Keratinocyte (primary cell): ENCODE results near the gene NAAA. TPM values are rescaled to one million over a fixed set of nuclear protein-coding genes. Genes with fewer than 3 reads are reported as not detected.
A peak's percentile ranks its signal among the peaks of the same experiment; 100 is the strongest.

Source experiments
- DNase-seq: peaks from one replicate; pipeline ENCODE4 v3.0.0-alpha.2; 2011; ENCODE audit warnings: low read depth, missing footprints, low spot score
- FAIRE-seq: peaks from 2 replicates; lab custom pipeline; 2011; peaks lifted over from hg19 to GRCh38; lab: Jason Lieb, UNC
- H2AFZ ChIP-seq: 2 replicates; pipeline ENCODE4 v1.6.0; 2012; ENCODE audit warnings: low read length, control low read depth, inconsistent platforms; ENCODE audit not compliant: control insufficient read depth
- H3K27ac ChIP-seq: 2 replicates; pipeline ENCODE4 v1.5.1; 2011; ENCODE audit warnings: low read length; ENCODE audit not compliant: control insufficient read depth, insufficient read depth
- H3K27me3 ChIP-seq: 3 replicates; pipeline ENCODE4 v1.6.0; 2011; ENCODE audit warnings: low read length; ENCODE audit not compliant: control insufficient read depth, insufficient read depth; ENCODE audit errors: extremely low read depth
- H3K36me3 ChIP-seq, 2 experiments: 2 replicates in 1 of 2; 3 replicates in 1 of 2; pipeline ENCODE4 v1.5.1; 2011; ENCODE audit warnings: low read length in 2 of 2, mild to moderate bottlenecking in 1 of 2; ENCODE audit not compliant: control insufficient read depth in 2 of 2, insufficient read depth in 2 of 2; ENCODE audit errors: extremely low read depth in 1 of 2
- H3K4me1 ChIP-seq: 3 replicates; pipeline ENCODE4 v1.5.1; 2011; ENCODE audit warnings: low read length; ENCODE audit not compliant: control insufficient read depth, insufficient read depth; ENCODE audit errors: extremely low read depth
- H3K4me2 ChIP-seq: 3 replicates; pipeline ENCODE4 v1.6.0; 2011; ENCODE audit warnings: low read depth, low read length; ENCODE audit not compliant: control insufficient read depth, insufficient read depth; ENCODE audit errors: extremely low read depth
- H3K4me3 ChIP-seq, 3 experiments: fragments of 200-600 bp in 1 of 3; sonication (generic) in 1 of 3; 2 replicates in 2 of 3; 3 replicates in 1 of 3; pipeline ENCODE4 v1.5.1; 2011 to 2016; ENCODE audit warnings: low read length in 3 of 3, mild to moderate bottlenecking in 3 of 3, control low read depth in 2 of 3, inconsistent platforms in 1 of 3, low read depth in 1 of 3, mixed read lengths in 1 of 3, mixed run types in 1 of 3, moderate library complexity in 1 of 3; ENCODE audit not compliant: control insufficient read depth in 2 of 3, insufficient read depth in 2 of 3; ENCODE audit errors: extremely low read depth in 1 of 3
- H3K79me2 ChIP-seq: 2 replicates; pipeline ENCODE4 v1.6.0; 2012; ENCODE audit warnings: low read length; ENCODE audit not compliant: control insufficient read depth, insufficient read depth
- H3K9ac ChIP-seq: 3 replicates; pipeline ENCODE4 v1.6.0; 2011; ENCODE audit warnings: low read length; ENCODE audit not compliant: control insufficient read depth, insufficient read depth; ENCODE audit errors: extremely low read depth
- H3K9me1 ChIP-seq: 3 replicates; pipeline ENCODE4 v1.6.0; 2011; ENCODE audit warnings: low read length; ENCODE audit not compliant: control insufficient read depth, insufficient read depth; ENCODE audit errors: extremely low read depth
- H3K9me3 ChIP-seq: 2 replicates; pipeline ENCODE4 v1.5.1; 2012; ENCODE audit warnings: low read depth, low read length; ENCODE audit not compliant: control insufficient read depth
- H4K20me1 ChIP-seq: 3 replicates; pipeline ENCODE4 v1.6.0; 2011; ENCODE audit warnings: low read length; ENCODE audit not compliant: control insufficient read depth, insufficient read depth; ENCODE audit errors: extremely low read depth
- EZH2 ChIP-seq: IDR thresholded peaks from one replicate; pipeline ENCODE4 v1.6.1; 2012; ENCODE audit warnings: inconsistent platforms, mild to moderate bottlenecking, low read length, moderate library complexity
- dilution Hi-C: fragments of 300-500 bp; cut with MboI; formaldehyde crosslinking; loops from one replicate; pipeline ENCODE4 v1.7.0; 2020; ENCODE audit warnings: low sequenced_read_pairs; ENCODE audit not compliant: extremely low pct_ligation_motif_present
- polyA minus RNA-seq, 3 experiments: library from RNA; depleted of rRNA, polyadenylated mRNA; stranded (reverse); fragments of >200 nt; gene quantifications; 1 replicate in 1 of 3; 2 replicates in 1 of 3; 3 replicates in 1 of 3; pipeline ENCODE4 v1.2.3, GENCODE V29; 2011
- polyA plus RNA-seq, 5 experiments: library from polyadenylated mRNA; depleted of rRNA in 3 of 5; stranded (reverse) in 3 of 5; stranded (forward) in 1 of 5; unstranded in 1 of 5; fragments of >200 nt; gene quantifications; 1 replicate in 1 of 5; 2 replicates in 3 of 5; 3 replicates in 1 of 5; pipeline versions ENCODE4 v1.2.1 to v1.2.3, GENCODE V29; 2011 to 2012; ENCODE audit warnings: missing spikeins in 2 of 5, low read depth in 1 of 5, low replicate concordance in 1 of 5
- TF ChIP-seq, protein P1 (sequence below), 3 experiments: IDR thresholded peaks in 1 of 3; conservative IDR thresholded peaks in 1 of 3; optimal IDR thresholded peaks in 1 of 3; 2 replicates in 2 of 3; 3 replicates in 1 of 3; pipeline versions ENCODE3 to v1.5.1; 2011; ENCODE audit warnings: low read length in 3 of 3, mild to moderate bottlenecking in 3 of 3, moderate library complexity in 2 of 3, control low read depth in 1 of 3, inconsistent platforms in 1 of 3; ENCODE audit not compliant: insufficient read depth in 2 of 3; ENCODE audit errors: extremely low read depth in 1 of 3

Gene NAAA
- polyA plus RNA-seq, result 8.9 to 12.2 TPM (median 11.4 TPM) in 3 replicates
- 9.3 TPM for polyA plus RNA-seq (2011; ENCODE audit: low read depth)
- polyA plus RNA-seq (2011; cell fraction: cytosol; rRNA removed), result 8.4 and 9.6 TPM in 2 replicates
- 16.6 and 19.0 TPM in 2 replicates for polyA plus RNA-seq (2011; cell fraction: nucleus; rRNA removed)
- 6.1 and 7.3 TPM in 2 replicates for polyA plus RNA-seq (2012; ENCODE audit: low replicate concordance)
- polyA minus RNA-seq, result 5.0 to 14.4 TPM (median 12.8 TPM) in 3 replicates
- 14.4 TPM for polyA minus RNA-seq (2011; cell fraction: cytosol; rRNA and poly(A)+ RNA removed)
- 12.5 and 18.6 TPM in 2 replicates for polyA minus RNA-seq (2011; cell fraction: nucleus; rRNA and poly(A)+ RNA removed)

DNA sequence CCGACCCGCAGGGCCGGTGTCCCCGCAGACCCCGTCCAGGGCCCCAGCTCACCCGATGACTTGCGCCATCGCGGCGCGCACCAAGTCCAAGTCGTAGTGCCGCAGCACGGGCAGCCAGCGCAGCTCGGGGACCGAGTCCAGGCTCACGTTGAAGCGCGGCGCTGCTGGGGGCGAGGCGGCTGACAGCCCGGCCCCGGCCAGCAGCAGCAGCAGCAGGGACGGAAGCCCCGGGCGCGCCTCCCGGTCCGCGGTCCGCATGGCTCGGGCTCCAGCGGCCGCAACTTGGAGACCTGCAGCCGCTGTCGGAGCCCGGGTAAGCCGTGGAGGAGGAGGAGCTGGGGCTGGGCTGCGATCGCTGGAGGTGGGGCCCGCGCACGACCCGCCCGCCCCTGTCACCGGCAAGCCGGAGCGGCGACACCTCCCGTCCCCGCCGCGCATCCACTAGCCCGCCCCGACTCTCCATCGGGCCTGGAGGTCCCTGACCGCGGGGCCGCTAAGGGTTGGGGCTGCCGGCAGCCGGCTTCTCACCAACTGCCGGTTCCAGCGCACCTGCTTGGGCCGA is at the start of gene NAAA:
NAAA (minus strand) TSS at position 322 of the 562 bp plus-strand sequence; CDS start at position 258, 64 bp downstream.
- FAIRE-seq (no peak), DNase-seq (no peak)
- Histone ChIP-seq H3K9me3 (no peaks in the 10 kb centered on the region), H3K4me3 (peak within 1 kb of the TSS; percentile 46 to 87 (median 85)), H3K36me3 (no peaks in the 10 kb centered on the region), H3K27ac (peak within 1 kb of the TSS; percentile 8), H3K9ac (peak within 1 kb of the TSS; percentile 76), H2AFZ (peak within 1 kb of the TSS; percentile 94), H3K4me2 (peak within 1 kb of the TSS; percentile 90), H3K9me1 (no peaks in the 10 kb centered on the region), H4K20me1 (no peaks in the 10 kb centered on the region), H3K79me2 (no peaks in the 10 kb centered on the region), H3K4me1 (peaks cover 4% of the 10 kb centered on the region), H3K27me3 (no peaks in the 10 kb centered on the region)
- dilution Hi-C loops, result no loop called here
- TF ChIP-seq EZH2, result no peak
- TF ChIP-seq, protein P1, sequence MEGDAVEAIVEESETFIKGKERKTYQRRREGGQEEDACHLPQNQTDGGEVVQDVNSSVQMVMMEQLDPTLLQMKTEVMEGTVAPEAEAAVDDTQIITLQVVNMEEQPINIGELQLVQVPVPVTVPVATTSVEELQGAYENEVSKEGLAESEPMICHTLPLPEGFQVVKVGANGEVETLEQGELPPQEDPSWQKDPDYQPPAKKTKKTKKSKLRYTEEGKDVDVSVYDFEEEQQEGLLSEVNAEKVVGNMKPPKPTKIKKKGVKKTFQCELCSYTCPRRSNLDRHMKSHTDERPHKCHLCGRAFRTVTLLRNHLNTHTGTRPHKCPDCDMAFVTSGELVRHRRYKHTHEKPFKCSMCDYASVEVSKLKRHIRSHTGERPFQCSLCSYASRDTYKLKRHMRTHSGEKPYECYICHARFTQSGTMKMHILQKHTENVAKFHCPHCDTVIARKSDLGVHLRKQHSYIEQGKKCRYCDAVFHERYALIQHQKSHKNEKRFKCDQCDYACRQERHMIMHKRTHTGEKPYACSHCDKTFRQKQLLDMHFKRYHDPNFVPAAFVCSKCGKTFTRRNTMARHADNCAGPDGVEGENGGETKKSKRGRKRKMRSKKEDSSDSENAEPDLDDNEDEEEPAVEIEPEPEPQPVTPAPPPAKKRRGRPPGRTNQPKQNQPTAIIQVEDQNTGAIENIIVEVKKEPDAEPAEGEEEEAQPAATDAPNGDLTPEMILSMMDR (optimal IDR thresholded peaks at IDR 0.05 in 1 of 3, IDR thresholded peaks at IDR 0.05 in 1 of 3, conservative IDR thresholded peaks at IDR 0.05 in 1 of 3; ENCODE audit: extremely low read depth in 1 of 3, insufficient read depth in 2 of 3, low read length in 3 of 3), result peak in 1 of 3 experiments; percentile 35

DNA sequence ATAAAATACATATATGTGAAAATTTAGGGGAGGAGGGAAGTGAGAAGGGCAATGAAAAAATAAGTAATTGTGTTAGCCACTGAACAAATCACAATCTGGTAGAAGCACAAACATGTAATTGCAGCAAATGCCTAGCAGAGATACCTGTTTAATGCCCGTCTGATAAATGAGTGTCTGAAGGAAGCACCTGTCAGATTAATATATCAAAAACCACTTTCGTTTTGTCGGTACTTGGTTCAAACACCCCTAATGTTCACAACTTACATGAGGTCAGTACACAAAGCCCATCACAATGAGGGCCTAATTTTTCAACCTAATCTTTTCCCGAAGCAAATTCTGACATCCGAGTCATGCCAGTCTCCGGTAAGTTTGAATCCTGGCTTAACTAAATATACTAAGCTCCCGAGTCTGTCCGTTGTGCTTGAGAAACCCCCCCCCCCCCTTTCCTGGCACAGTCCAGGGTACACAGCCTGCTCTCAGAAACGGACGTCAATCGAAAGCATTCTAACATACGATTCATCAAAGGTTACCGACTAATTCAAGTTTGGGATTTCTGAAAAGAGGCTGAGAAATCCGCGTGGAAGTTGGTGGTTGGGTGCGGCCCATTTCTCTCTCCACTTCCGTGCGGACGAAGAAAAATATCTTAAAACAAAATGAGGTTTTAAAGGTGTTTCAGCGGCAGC is 49.2 kb upstream of the NAAA start:
- H4K20me1 ChIP-seq, result peaks cover 4% of the 10 kb centered on the region
- TF ChIP-seq, protein P1 (optimal IDR thresholded peaks at IDR 0.05 in 1 of 3, IDR thresholded peaks at IDR 0.05 in 1 of 3, conservative IDR thresholded peaks at IDR 0.05 in 1 of 3; ENCODE audit: extremely low read depth in 1 of 3, insufficient read depth in 2 of 3, low read length in 3 of 3), result no peak
- TF ChIP-seq EZH2, result no peak
- H3K9me3 ChIP-seq, result no peaks in the 10 kb centered on the region
- H3K4me2 ChIP-seq, result peak overlapping the region; percentile 69
- DNase-seq (no peak), FAIRE-seq (peak; percentile 5)
- H3K36me3 ChIP-seq, result no peaks in the 10 kb centered on the region
- H2AFZ ChIP-seq, result peak overlapping the region; percentile 88
- H3K27ac ChIP-seq, result peak overlapping the region; percentile 79
- dilution Hi-C loops, result no loop called here
- peaks cover 2% of the 10 kb centered on the region for H3K9me1 ChIP-seq
- no peaks in the 10 kb centered on the region for H3K27me3 ChIP-seq
- H3K4me1 ChIP-seq, result peaks cover 20% of the 10 kb centered on the region
- peak overlapping the region; percentile 86 for H3K9ac ChIP-seq
- H3K4me3 ChIP-seq, result peak overlapping the region; percentile 62 to 88 (median 73)
- H3K79me2 ChIP-seq, result peaks cover 58% of the 10 kb centered on the region
